ENCODE measurements around the gene TMEM41A.
A peak's percentile ranks its signal among the peaks of the same experiment; 100 is the strongest.

TMEM41A gene

DNA sequence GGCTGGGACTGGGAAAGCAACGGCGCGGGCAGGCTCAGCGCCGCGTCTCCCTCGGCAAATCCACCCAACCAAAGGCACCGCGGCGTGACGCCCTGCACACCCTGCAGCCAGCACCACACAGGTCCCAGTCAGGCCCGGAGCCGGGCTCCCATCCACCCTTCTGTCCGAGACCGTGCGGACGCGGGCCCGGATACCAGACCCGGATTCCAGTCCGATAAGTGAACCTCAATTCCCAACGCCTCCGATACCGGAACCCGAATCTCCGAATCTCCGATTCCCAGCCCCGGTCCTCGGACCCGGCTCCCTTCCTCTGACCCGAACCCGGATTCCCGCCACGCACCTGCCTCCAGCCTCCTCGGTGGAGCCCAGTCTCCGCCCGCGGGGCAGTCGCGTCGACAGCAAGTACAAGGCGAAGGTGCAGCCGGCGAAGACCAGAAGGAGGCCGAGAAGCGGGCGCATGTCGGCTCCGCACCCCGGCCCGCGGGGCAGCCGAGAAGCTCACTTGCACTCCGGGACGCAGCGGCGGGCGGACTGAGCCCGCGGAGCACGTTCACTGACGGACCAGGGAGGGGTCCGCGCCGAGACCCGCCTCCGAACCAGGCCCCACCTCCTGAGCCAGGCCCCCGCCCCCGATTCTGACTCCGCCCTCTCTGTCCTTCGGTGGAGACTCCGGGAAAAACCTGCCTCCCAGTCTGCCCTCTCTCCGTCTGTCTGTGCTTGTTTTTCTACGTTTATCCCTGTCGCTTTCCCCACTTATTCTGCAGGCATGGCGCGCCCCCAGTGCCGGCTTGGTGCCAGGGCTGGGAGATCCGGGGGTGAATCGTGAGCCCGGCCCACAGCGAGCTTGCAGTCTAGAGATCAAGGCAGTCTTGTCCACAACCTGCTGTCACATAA, at the start of gene TMEM41A:
TMEM41A (minus strand) TSS at position 533 of the 894 bp plus-strand sequence; CDS start at position 459, 74 bp downstream.
- in situ Hi-C loops (cut with MboI; ENCODE audit: low sequenced_read_pairs, unreplicated experiment), result no loop called here
- TF ChIP-seq, protein P1, sequence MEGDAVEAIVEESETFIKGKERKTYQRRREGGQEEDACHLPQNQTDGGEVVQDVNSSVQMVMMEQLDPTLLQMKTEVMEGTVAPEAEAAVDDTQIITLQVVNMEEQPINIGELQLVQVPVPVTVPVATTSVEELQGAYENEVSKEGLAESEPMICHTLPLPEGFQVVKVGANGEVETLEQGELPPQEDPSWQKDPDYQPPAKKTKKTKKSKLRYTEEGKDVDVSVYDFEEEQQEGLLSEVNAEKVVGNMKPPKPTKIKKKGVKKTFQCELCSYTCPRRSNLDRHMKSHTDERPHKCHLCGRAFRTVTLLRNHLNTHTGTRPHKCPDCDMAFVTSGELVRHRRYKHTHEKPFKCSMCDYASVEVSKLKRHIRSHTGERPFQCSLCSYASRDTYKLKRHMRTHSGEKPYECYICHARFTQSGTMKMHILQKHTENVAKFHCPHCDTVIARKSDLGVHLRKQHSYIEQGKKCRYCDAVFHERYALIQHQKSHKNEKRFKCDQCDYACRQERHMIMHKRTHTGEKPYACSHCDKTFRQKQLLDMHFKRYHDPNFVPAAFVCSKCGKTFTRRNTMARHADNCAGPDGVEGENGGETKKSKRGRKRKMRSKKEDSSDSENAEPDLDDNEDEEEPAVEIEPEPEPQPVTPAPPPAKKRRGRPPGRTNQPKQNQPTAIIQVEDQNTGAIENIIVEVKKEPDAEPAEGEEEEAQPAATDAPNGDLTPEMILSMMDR (IDR thresholded peaks at IDR 0.05; ENCODE audit: borderline replicate concordance, control extremely low read depth, extremely low read depth, insufficient read depth, missing control alignments), result no peak
- DNase-seq (ENCODE audit: low spot score), result peak; percentile 98

DNA sequence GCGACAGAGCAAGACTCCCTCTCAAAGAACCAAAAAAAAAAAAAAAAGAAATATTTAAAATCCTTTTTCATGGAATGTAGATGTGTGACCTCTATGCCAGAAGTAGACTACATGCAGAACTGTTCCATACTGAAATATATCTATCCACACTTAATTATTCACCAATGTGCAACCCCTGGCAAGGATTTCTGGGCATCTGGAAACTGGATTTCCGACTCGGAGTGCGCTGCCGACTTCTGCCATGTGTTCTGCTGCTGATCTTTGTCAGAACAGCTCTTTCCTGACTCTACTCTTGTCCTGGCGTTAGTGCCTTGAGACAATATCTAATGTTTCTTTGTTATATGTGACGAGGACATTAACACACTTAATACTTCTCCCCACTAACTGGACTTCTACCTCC, 41.9 kb upstream of the TMEM41A start:
- TF ChIP-seq, protein P1 (IDR thresholded peaks at IDR 0.05; ENCODE audit: borderline replicate concordance, control extremely low read depth, extremely low read depth, insufficient read depth, missing control alignments), result no peak
- in situ Hi-C loops (cut with MboI; ENCODE audit: low sequenced_read_pairs, unreplicated experiment), result no loop called here
- DNase-seq (ENCODE audit: low spot score), result no peak

DNA sequence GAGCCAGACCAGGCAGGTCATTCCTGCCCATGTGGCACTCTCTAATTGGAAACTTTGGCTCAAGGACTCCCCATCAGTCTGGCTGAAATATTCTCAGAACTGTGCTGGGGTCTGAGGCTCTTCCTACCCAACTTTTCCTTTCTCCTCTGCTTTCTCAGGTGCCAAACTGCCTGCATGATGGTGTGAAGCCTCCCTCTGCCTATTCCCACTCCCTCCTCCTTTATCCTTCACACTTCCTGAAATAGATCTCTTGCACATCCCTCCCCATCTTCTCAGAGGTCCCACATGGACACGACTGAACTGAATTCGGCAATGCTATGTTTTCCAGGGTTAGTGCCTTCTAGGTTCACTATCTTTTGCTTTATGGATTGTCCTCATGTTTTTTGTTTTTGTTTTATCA, 41.1 kb upstream of the TMEM41A start:
- in situ Hi-C loops (cut with MboI; ENCODE audit: low sequenced_read_pairs, unreplicated experiment), result no loop called here
- TF ChIP-seq, protein P1 (IDR thresholded peaks at IDR 0.05; ENCODE audit: borderline replicate concordance, control extremely low read depth, extremely low read depth, insufficient read depth, missing control alignments), result no peak
- DNase-seq (ENCODE audit: low spot score), result no peak

DNA sequence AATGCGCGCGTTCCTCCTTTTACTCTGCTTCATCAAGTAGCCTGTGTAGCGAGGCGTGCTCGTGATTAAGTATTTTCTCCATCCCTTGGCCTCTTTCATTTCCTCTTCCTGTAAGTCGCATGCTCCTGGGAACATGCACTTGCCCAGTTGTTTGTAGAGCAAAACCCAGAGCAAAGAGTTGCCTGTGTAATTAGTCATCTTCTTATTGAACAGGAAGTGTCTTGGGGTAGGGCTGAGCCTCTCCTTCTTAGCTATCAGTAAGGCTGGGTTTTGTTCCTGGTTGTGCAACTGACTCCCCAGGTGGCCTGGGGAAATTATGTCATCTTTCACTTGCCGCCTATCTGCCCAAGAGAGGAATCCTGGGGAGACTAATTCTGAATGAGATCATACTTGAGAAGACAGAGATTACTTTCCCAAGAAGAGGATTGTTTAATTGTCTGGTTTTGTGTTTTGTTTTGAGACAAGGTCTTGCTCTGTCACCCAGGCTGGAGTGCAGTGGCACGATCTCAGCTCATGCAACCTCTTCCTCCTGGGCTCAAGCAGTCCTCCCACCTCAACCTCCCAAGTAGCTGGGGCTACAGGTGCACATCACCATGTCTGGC, 38.6 kb upstream of the TMEM41A start:
- DNase-seq (ENCODE audit: low spot score), result peak; percentile 83
- in situ Hi-C loops (cut with MboI; ENCODE audit: low sequenced_read_pairs, unreplicated experiment), result no loop called here
- TF ChIP-seq, protein P1 (IDR thresholded peaks at IDR 0.05; ENCODE audit: borderline replicate concordance, control extremely low read depth, extremely low read depth, insufficient read depth, missing control alignments), result no peak

DNA sequence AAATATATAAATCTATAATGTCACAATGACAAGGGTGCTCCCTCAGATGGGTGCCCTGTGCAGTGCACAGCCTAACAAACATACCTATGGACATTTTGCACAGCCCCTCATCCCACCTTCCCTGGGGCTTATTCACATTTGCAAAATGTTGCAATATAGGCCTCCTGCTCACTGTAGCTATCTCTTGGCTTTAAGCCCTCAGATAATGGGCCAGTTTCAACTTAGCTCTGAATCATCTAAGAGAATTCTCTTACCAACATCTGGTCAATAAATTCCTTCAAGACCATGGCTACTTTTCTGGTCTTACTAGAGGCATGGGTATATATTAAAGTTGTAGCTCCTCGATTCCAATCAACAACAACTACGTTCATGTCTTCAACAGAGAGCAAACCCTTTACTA, 35.7 kb upstream of the TMEM41A start:
- TF ChIP-seq, protein P1 (IDR thresholded peaks at IDR 0.05; ENCODE audit: borderline replicate concordance, control extremely low read depth, extremely low read depth, insufficient read depth, missing control alignments), result no peak
- DNase-seq (ENCODE audit: low spot score), result no peak
- in situ Hi-C loops (cut with MboI; ENCODE audit: low sequenced_read_pairs, unreplicated experiment), result no loop called here

DNA sequence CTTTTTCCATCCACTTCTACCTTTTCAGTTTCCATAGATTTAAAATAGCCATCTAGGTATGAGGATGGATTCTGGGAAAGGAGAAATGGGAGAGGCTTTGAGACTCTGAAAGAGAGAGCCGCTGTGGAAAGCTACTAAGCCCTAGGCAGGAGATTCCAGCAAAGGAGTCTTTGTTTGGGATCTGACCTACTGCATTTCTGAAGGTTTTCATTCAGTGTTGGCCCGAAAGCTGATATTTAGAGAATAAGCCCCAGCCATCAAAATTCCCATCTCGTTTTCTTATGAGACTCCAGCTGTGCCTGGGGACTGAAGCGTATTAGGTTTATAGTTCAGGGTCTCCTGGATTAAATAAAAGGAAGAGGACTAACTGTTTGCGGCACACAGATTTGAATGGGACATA, 34.1 kb upstream of the TMEM41A start:
- in situ Hi-C loops (cut with MboI; ENCODE audit: low sequenced_read_pairs, unreplicated experiment), result no loop called here
- TF ChIP-seq, protein P1 (IDR thresholded peaks at IDR 0.05; ENCODE audit: borderline replicate concordance, control extremely low read depth, extremely low read depth, insufficient read depth, missing control alignments), result no peak
- no peak for DNase-seq (ENCODE audit: low spot score)
